ENCODE measurements around the gene MOSMO. TPM values are rescaled to one million over a fixed set of nuclear protein-coding genes. Genes with fewer than 3 reads are reported as not detected.
"Not testable (repeated sequence)": the region's sequence is repeated elsewhere in the genome, so short reads cannot be mapped to it uniquely, and the experiment has no call there.

MOSMO gene
- total RNA-seq, 2 experiments from 2014 or later: 8.7 to 9.3 TPM

GRCh38 chr16:22075043-22075757 lies 67.3 kb downstream of the MOSMO start:
- ChIA-PET POLR2A (no interaction called here), CTCF (no interaction called here)

- POLR2A ChIA-PET: no interaction called here
- CTCF ChIA-PET: no interaction called here
Observed at GRCh38 chr16:22075776-22076175, 67.9 kb downstream of the MOSMO start.

GRCh38 chr16:22077700-22078313 lies 69.9 kb downstream of the MOSMO start:
- POLR2A ChIA-PET: interaction anchor here (1.5 kb wide), 1 partner anchor 70 kb away, joined by 6 read pairs; the partner anchor contains the start of gene MOSMO
- CTCF ChIA-PET: interaction anchor here (0.5 to 3.1 kb wide), 30 partner anchors 9 to 192 kb away, joined by 3 to 61 read pairs (median 5); partner anchors contain the start of genes MOSMO, PDZD9 and VWA3A

GRCh38 chr16:22078656-22079055 lies 70.7 kb downstream of the MOSMO start:
- ChIA-PET CTCF (interaction anchor here (0.9 to 3.1 kb wide), 14 partner anchors 10 to 191 kb away, joined by 3 to 61 read pairs (median 6); partner anchors contain the start of genes MOSMO and PDZD9), POLR2A (interaction anchor here (1.5 kb wide), 1 partner anchor 71 kb away, joined by 6 read pairs; the partner anchor contains the start of gene MOSMO)

GRCh38 chr16:22081050-22081449 lies 73.1 kb downstream of the MOSMO start:
- CTCF ChIA-PET: interaction anchor here (1.0 kb wide), 1 partner anchor 79 kb away, joined by 3 read pairs; no protein-coding TSS in a partner anchor
- POLR2A ChIA-PET: no interaction called here

GRCh38 chr16:22086440-22086839 lies 78.5 kb downstream of the MOSMO start:
- POLR2A ChIA-PET: no interaction called here
- CTCF ChIA-PET: no interaction called here

GRCh38 chr16:22088642-22089041 lies 80.7 kb downstream of the MOSMO start:
- POLR2A ChIA-PET: no interaction called here
- CTCF ChIA-PET: interaction anchor here (2.2 kb wide), 1 partner anchor 10 kb away, joined by 6 read pairs; no protein-coding TSS in a partner anchor

GRCh38 chr16:22089910-22090309 lies 82.0 kb downstream of the MOSMO start:
- ChIA-PET POLR2A (no interaction called here), CTCF (interaction anchor here (2.6 kb wide), 1 partner anchor 12 kb away, joined by 13 read pairs; no protein-coding TSS in a partner anchor)

GRCh38 chr16:22091721-22092120 lies 83.8 kb downstream of the MOSMO start:
- CTCF ChIA-PET: interaction anchor here (2.6 kb wide), 1 partner anchor 14 kb away, joined by 13 read pairs; no protein-coding TSS in a partner anchor
- POLR2A ChIA-PET: no interaction called here

GRCh38 chr16:22092143-22092933 lies 84.4 kb downstream of the MOSMO start, which contains the start of gene VWA3A:
VWA3A (plus strand) TSS chr16:22092541; CDS start chr16:22092638, 97 bp downstream.
- POLR2A ChIA-PET: no interaction called here
- CTCF ChIA-PET: interaction anchor here (2.6 kb wide), 1 partner anchor 15 kb away, joined by 13 read pairs; no protein-coding TSS in a partner anchor

- POLR2A ChIA-PET: no interaction called here
- CTCF ChIA-PET: no interaction called here
Observed at GRCh38 chr16:22093331-22093730, 85.4 kb downstream of the MOSMO start.

GRCh38 chr16:22093996-22094395 lies 86.1 kb downstream of the MOSMO start:
- CTCF ChIA-PET: interaction anchor here (0.8 kb wide), 1 partner anchor 115 kb away, joined by 3 read pairs; no protein-coding TSS in a partner anchor
- POLR2A ChIA-PET: no interaction called here

- ChIA-PET CTCF (interaction anchor here (0.6 to 2.1 kb wide), 21 partner anchors 11 to 1954 kb away, joined by 3 to 14 read pairs (median 4); no protein-coding TSS in a partner anchor), POLR2A (interaction anchor here (0.6 to 0.7 kb wide), 2 partner anchors 15 to 22 kb away, joined by 3 read pairs; no protein-coding TSS in a partner anchor)
Observed at GRCh38 chr16:22098405-22099255, 90.7 kb downstream of the MOSMO start.

- CTCF ChIA-PET: interaction anchor here (0.7 to 2.1 kb wide), 19 partner anchors 10 to 451 kb away, joined by 3 to 14 read pairs (median 4); no protein-coding TSS in a partner anchor
- POLR2A ChIA-PET: interaction anchor here (0.7 kb wide), 1 partner anchor 15 kb away, joined by 3 read pairs; no protein-coding TSS in a partner anchor
Observed at GRCh38 chr16:22099256-22099975, 91.5 kb downstream of the MOSMO start.

- CTCF ChIA-PET: no interaction called here
- POLR2A ChIA-PET: no interaction called here
Observed at GRCh38 chr16:22103441-22103840, 95.5 kb downstream of the MOSMO start.

- ChIA-PET CTCF (interaction anchor here (1.5 to 2.8 kb wide), 2 partner anchors 11 to 79 kb away, joined by 7 to 10 read pairs; no protein-coding TSS in a partner anchor), POLR2A (interaction anchor here (0.6 kb wide), 1 partner anchor 808 kb away, joined by 3 read pairs; no protein-coding TSS in a partner anchor)
Observed at GRCh38 chr16:22109258-22109898, 101.5 kb downstream of the MOSMO start.

- POLR2A ChIA-PET, CTCF ChIA-PET: not testable (repeated sequence)
Observed at GRCh38 chr16:22111629-22112028, 103.7 kb downstream of the MOSMO start.

Measured in activated CD8-positive, alpha-beta memory T cell treated with anti-CD3 and anti-CD28 coated beads for 36 hours (primary cell).